Activated CD4-positive, alpha-beta T cell treated with anti-CD3 and anti-CD28 coated beads, Interleukin-2, amount 50 U/mL, for 16 hours (primary cell): ENCODE data around the gene SCARF1.

ENCODE experiments used
- DNase-seq: peaks from one replicate; pipeline ENCODE4 v3.0.0-alpha.2; 2020

The SCARF1 gene

DNA sequence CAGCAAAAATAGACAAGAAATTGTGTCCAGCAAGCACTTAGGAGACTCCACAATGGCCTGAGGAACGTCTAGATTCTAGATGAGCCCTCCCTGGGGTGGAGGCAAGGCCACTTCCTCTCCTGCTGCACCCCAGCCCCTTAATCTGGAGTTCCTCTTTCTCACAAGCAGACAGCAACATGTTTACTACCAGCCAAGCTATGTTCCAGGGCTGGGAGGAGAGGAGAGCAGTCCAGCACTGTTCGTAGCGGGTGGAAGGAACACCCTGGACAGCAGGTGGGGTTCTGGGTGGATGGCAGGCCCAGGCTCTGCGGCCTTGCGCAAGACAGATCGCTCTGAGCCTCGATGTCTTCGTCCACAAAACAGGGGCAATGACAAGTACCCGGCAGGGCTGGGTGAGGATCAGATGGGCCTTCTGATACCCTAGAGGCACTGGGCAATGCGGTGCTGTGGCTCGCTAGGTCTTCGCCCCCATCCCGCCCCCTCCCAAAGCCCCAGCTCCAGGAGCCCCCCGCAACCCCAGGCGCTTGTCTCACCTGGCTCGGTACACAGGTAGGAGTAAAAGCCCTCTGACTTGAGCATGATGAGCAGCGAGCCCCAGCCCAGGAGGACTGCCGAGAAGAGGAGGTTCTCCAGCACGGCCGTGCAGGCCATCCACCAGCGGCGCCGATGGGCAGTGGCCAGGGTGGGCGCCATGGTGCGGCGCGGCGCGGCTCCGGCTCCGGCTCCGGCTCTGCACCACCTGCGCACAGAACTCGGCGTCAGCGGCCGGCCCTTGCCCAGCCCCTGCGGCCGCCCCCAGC lies 18.1 kb downstream of the SCARF1 start:
- DNase-seq, result no peak

- no peak for DNase-seq
These were observed 19.2 kb downstream of the SCARF1 start for GRCh38 chr17:1626333-1626732.

GRCh38 chr17:1625581-1625980 lies 20.0 kb downstream of the SCARF1 start:
- no peak for DNase-seq

- DNase-seq, result no peak
These were observed 20.5 kb downstream of the SCARF1 start for GRCh38 chr17:1625053-1625452.

DNA sequence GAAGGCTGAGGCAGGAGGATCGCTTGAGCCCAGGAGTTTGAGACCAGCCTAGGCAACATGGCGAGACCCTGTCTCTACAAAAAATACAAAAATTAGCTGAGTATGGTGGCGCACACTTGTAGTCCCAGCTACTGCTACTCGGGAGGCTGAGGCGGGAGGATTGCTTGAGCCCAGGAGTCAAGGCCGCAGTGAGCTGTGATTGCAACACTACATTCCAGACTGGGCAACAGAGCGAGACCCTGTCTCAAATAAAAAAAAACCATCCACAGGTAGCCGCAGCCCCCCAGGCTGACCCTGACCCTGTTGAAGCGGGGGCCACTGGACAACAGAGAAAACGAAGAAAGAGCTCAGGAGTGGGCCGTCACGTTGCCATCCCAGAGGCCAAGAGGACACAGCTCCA lies 20.9 kb downstream of the SCARF1 start:
- DNase-seq, result no peak

GRCh38 chr17:1623057-1623630 lies 22.4 kb downstream of the SCARF1 start:
- no peak for DNase-seq

DNA sequence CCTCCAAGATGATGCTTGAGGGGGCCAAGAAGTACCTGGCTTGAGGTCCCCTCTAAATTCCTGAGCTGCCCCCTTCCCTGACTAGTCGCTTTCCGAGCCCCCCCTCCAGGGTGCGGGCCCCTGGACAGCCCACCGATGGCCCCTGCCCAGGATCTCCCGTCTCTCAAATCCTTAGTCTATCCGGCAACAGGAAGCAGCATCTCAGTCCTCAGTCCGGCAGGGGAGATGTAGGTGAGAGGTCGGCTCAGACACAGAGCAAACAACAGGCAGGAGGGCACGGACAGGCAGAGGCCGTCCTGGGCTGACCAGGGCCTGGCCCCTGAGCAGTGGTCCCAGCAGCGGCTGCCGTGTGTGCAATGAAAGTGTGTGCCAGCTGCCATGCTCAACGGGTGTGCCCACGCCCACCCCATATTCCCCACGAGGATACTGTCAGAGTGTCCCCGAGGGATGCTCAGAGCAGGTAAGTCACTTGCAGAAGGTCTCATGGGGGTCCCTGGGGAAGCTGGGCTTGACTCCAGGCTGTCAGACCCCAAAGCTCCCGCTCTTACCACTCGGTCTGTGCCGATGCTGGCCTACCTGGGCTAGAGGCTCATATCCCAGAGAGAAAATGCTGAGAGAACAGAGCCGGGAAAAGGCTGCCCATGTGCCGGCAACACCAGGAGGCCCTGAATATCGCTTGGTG lies 24.1 kb downstream of the SCARF1 start:
- no peak for DNase-seq

- DNase-seq, result no peak
These were observed 25.0 kb downstream of the SCARF1 start for GRCh38 chr17:1620486-1620885.

DNA sequence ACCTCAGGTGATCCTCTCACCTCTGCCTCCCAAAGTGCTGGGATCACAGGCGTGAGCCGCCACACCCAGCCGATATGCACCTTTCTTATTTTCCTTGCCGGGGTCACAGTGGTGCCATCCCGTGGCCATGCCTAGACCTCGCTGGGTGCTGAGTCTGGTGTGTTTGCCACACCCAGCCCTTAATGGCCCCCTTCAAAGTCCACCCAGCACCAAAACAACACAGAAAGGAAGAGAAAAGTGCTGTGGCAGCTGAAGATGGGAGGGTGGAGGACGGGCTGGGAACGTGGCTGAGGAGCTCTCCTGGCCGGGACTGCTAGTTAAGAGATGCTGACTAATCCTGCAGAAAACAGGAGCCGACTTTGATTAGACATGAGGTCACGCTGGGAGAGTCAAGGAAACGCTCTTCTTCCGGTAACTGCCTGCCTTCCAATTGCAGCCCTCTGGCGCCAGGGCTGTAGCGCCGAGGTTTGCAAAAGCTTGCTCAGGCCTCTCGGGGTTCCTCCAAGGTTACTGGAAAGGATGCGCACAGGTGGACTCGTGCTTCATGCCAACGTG lies 27.8 kb downstream of the SCARF1 start:
- DNase-seq, result no peak

DNA sequence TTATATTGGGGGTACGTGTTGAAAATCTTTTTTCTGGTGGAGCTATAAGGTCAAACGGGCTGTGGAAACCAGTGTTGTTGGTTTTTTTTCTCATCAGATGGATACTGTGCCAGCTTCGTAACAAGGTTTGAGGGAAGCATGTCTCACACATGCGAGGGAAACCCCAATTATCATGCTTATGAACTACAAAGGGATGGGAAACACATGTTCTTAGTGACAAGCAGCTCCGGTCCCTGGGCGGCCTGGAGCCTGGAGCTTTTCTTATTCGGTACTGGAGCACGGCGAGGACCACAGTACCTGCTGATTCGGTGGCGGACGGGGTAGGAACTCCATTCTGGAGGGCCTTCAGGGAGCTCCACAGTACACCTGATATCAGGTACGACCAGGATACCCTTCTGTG lies 29.4 kb downstream of the SCARF1 start:
- no peak for DNase-seq

DNA sequence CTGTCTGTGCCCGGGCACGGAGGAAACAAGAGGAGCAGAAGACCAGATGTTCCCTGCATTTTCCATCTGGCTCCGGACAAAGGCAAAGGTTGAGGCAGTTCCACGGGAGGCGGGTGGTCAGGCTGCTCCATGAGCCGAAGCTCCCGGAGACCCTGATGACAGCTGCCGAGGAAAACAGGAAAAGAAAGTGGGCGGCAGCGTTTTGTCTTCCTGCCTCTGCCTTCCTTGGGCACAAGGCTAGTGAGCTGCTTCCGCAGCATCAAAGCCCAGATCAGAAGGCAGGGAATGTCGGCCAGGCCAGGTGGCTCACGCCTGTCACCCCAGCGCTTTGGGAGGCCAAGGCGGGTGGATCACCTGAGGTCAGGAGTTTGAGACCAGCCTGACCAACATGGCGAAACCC lies 33.1 kb downstream of the SCARF1 start:
- no peak for DNase-seq

DNA sequence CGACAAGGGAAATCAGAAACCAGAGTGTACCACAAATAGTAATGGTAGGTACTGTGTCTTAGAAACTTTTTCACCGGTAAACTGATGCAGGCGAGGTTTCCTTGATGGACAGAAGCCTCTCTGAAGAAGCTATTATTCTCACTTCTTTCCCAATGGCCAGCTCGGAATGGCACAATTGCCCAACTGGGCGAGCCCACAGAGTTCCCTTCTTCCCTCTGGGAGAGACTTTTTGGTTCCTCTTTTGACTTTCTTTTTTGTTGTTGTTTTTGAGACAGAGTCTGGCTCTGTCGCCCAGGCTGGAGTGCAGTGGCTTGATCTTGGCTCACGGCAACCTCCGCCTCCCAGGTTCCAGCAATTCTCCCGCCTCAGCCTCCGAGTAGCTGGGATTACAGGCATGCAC lies 33.8 kb downstream of the SCARF1 start:
- no peak for DNase-seq

DNA sequence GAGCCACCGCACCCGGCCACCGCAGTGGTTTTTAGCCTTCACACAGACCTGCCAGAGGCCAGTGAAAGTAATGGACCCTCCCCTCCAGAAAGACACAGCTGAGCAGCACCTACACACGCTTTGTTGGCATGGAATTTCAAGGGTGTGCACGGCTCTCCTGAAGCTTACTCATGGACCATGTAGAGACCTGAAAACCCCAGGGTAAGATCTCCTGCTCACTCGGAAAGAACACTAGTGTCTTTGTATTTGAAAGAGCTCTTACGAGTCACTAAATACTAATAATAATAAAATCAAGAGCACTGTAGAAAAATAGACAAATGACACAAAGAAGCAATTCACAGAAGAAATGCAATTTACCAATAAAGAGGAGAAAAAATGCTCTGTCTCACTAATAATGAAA lies 36.9 kb downstream of the SCARF1 start:
- DNase-seq, result no peak

- no peak for DNase-seq
These were observed 37.6 kb downstream of the SCARF1 start for GRCh38 chr17:1607971-1608320.

- DNase-seq, result no peak
These were observed 39.1 kb downstream of the SCARF1 start for GRCh38 chr17:1606352-1606985.

- no peak for DNase-seq
These were observed 39.7 kb downstream of the SCARF1 start for GRCh38 chr17:1605681-1606351.

DNA sequence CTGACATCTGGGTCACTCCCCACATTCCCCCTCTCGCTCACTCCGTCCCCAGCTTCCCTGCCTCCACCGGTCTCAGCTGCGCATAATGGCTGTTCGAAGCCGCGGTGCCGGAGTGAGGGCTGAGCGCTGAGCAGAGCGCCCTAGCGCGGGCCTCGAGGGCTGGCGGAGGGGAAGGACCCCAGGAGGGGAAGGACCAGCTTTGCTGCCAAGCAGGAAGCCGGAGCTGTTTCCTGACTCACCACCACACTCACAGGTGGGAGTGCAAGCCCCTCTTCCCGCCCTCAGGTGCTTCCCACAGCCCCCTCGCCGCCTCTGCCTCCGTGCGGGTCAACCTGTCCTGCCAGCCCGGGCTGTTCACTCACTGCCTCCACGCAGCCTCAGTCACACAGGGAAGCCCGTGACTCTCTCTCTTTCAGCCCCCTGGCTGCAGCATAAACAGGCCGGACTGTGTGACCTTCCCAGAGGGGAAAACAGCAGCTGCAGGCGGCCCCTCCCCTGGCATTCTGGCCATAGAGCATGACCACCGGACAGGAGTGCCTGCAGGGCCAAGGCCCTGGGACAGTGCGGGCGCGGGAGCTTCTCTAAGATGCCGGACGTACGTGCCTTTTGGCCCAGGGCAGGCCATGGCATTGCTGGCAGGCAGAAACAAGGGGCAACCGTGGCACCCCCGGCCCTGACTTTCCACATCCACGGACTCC lies 40.6 kb downstream of the SCARF1 start:
- DNase-seq, result no peak

DNA sequence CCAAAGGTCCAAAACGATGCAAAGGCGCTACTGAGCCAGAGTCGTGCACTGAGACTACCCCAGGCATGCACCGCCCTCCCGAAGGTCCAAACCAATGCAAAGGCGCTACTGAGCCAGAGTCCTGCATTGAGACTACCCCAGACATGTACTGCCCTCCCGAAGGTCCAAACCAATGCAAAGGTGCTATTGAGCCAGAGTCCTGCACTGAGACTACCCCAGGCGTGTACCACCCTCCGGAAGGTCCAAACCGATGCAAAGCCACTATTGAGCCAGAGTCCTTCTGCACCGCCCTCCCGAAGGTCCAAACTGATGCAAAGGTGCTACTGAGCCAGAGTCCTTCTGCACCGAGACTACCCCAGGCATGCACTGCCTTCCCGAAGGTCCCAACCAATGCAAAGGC lies 44.0 kb downstream of the SCARF1 start:
- DNase-seq, result no peak

- no peak for DNase-seq
These were observed 47.0 kb downstream of the SCARF1 start for GRCh38 chr17:1598399-1599095.

DNA sequence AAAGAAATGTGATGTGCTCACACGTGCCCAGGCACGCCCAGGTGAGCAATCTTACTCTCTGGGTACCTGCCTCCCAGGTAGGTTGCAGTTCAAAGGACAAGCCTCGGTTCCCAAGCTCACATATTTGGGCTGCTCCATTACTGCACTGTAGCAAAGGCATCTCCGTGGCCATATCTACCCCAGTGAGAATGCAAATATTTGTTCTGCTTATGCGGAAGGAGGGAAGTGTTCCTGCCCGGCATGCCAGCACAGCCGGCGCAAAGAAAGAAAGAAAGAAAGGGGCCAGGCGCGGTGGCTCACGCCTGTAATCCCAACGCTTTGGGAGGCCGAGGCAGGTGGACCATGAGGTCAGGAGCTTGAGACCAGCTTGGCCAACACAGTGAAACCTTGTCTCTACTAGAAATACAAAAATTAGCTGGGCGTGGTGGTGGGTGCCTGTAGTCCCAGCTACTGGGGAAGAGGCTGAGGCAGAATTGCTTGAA lies 47.6 kb downstream of the SCARF1 start:
- DNase-seq, result no peak

DNA sequence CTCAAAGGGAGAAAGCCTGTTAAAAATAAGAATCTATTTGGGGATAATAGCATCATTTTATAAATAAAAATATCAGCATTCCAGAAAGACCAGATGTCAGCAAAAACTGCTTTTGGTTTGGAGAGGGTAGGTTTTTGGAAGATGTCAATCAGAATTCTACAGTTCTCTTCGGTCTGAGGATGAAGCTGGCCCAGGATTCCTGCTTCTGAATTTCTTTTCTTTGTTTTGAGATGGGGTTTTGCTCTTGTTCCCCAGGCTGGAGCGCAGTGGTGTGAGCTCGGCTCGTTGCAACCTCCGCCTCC lies 52.0 kb downstream of the SCARF1 start:
- no peak for DNase-seq
